Left colon (tissue), 2 donors: ENCODE measurements around the gene POLDIP3. TPM values are rescaled to one million over a fixed set of nuclear protein-coding genes. Genes with fewer than 3 reads are reported as not detected.

Experiments
- ATAC-seq: fragments of 200-7000 bp; cut with Tn5 transposase; one replicate; pipeline ENCODE4 v1.9.1; 2020; ENCODE audit warnings: mild to moderate bottlenecking, moderate library complexity
- DNase-seq, 2 donors: peaks; one replicate each; pipeline ENCODE4 v3.0.0-alpha.2; 2020
- intact Hi-C, 2 donors: fragments of 100-400 bp; cut with DNase I in 1 of 2; cut with micrococcal nuclease in 1 of 2; formaldehyde crosslinking; loops; one replicate each; pipeline versions ENCODE4 v1.11.2 to v1.14.0; 2022; cut with DNase I, micrococcal nuclease
- long read RNA-seq: library from polyadenylated mRNA; unstranded; transcript quantifications from one replicate; pipeline ENCODE4 v2.0.0, GENCODE V29; 2021
- total RNA-seq, 2 donors: library from RNA; stranded (reverse); fragmentation: NEBNext Ultra II Directional; extraction: Animal tissue kit (Norgen Biotek cat#: 25700); gene quantifications; one replicate each; pipeline ENCODE4 v1.2.1, GENCODE V29; 2021
- donor health status: DM: no; HTN: no; CAD: no.
- donor health status: DM: yes; HTN: yes; CAD: no.

POLDIP3 gene, protein sequence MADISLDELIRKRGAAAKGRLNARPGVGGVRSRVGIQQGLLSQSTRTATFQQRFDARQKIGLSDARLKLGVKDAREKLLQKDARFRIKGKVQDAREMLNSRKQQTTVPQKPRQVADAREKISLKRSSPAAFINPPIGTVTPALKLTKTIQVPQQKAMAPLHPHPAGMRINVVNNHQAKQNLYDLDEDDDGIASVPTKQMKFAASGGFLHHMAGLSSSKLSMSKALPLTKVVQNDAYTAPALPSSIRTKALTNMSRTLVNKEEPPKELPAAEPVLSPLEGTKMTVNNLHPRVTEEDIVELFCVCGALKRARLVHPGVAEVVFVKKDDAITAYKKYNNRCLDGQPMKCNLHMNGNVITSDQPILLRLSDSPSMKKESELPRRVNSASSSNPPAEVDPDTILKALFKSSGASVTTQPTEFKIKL
- 10 to 100 TPM; 48.9 to 61.3 TPM for total RNA-seq
- long read RNA-seq, transcript POLDIP3-201 (9 exons, 3,441 nt): major isoform, 39 of 115 reads
- long read RNA-seq, partial matches to known transcripts: 26 of 115 reads
- long read RNA-seq, other reads (novel, unspliced or antisense): 48 of 115 reads

DNA sequence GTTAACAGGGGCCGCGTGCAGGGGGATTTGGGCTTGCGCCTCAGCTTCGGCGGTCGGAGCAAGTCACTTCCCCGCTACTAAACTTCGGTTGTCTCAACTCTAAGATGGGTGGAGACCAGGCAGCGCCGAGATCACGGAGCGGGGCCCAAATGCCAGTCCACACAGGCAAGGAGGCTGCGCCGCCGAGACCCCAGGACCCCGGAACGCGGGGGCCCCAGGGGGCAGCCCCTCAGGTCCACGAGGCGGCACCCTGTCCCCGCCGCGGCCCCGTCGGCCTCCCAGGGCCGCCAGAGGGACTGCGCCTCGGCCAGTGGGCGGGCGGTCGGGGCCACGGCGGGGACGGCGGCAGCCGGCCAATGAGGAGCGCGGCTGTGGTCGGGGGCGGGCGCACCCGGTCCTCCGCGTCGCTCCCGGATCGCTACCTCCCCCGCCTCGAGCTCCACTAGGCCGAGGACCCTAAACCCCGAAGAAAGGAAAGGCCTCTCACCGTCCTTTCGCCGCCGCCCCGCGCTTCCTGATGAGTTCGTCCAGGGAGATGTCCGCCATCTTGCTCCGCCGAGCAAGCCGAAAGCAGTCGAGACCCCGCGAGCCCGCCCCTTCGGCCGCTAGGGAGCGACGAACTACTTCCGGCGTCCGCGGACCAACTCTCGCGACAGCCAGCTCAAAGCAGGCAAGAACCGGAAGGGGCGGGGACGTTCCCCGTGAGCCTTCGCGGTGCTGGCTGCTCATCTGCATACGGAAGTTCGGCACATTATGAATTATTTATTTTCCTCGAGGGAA, at the start of gene POLDIP3:
Gene POLDIP3 (minus strand): TSS at position 572 of the 780 bp plus-strand sequence. CDS start 26 bp downstream, at position 546.
- ATAC-seq: peak; percentile 82
- intact Hi-C loops: no loop called here
- DNase-seq: peak; percentile 99 to 100

DNA sequence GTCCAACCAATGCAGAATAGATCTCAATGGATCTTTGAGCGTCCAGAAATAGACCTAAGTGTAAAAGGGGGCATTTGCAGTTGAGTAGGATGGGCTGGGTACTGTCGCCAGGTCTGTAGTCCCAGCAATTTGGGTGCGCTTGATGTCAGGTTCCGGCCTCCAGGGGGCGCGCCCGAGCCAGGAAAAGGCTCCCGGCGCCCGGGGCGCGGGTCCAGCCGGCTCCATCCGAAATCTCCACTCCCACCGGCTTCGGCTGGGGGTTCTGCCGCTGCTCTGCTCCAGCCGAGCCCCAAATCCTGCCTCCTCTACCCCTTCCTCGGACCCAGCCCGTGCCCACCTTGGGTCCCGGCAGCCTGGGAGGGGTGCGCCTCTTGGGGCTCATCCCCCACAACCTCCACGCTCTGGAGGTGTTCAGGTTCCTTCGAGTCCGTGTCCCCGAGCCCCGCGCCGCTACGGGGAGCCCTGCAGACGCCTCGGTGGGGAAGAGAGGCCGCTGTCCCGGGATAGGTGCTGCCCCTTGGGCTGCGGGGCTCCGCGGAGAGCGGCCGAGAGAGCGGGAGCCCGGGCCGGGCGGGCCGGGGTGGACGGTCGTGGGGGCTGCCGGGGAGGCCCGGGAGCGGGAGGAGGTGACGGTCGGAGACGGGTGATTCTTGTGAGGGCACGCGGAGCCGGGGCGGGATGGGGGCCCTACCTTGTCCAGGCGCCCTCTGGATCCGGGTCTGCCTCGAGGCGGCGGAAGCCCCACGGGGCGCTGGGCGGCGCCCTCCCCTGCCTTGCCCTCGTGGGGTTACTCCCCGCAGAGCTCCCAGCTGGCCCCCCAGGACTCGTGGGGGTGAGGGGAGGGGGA, 47.5 kb upstream of the POLDIP3 start:
- DNase-seq: peak in 1 of 2 donors; percentile 91
- peak; percentile 92 for ATAC-seq
- intact Hi-C loops: no loop called here

DNA sequence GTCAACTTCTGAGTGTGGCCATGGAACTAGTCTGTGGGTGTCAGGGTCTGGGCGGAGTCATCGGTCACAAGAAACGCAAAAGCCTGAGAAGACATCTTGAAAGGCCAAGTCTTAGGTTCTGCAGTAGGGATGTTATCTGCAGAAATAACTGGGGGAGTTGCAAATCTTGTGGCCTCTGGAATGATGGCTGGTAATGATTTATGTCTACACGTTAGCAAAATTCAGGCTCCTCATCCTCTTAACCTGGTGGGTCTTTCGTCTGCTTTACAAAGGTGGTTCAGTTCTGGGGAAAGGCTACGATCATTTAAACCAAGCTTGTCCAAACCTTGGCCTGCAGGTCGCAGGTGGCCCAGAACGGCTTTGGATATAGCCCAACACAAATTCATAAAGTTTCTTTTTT, 41.9 kb upstream of the POLDIP3 start:
- intact Hi-C loops: no loop called here
- ATAC-seq (no peak), DNase-seq (no peak)

DNA sequence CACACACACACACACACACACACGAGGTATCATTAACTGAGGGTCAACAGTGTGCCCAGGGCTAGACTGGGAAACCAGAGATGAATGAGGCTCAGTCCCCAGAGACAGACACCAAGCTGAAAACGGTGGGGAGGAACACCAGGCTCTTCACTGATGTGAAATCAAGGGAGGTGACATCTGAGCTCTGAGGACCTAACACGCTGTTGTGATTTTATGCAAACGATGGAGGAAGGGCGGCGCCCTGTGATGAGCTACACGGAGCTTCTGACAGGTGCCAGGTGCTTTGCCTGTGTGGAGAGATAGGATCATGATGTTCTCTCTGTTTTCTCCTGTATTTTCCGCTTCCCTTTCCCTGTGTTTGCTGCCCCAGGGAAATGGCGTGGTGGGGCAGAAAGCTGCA, 41.0 kb upstream of the POLDIP3 start:
- ATAC-seq: peak; percentile 44
- DNase-seq: peak in 1 of 2 donors; percentile 54
- intact Hi-C loops: no loop called here

DNA sequence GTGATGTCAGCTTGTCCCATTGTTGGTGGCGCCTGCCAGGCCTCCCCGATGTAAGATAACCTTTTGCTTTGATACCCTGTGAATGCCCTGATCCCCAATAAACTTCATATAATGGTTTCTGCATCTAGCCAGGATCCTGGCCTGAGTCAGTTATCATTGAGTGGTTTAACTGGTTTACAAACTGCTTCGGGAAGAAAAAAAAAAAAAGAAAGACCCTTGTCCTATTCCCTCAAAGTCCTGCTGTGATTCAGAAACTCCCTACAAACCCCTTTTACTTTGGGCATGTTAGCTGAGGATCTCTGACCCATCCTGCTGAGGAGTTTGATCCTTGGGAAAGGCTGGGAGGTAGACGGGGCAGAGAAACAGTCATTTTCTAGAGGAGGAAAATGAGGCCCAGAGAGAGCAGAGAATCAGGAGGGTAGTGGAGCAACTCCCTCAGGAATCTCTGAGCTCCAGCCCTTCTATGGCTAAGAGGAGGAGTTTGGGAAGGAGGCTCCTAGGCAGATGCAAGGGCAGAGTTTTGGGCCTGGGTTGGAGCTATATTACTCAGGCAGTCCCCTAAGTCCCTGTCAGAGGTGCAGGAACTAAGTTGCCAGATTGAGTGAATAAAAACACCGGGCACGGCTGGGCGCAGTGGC, 39.9 kb upstream of the POLDIP3 start:
- no peak for ATAC-seq
- intact Hi-C loops: no loop called here

DNA sequence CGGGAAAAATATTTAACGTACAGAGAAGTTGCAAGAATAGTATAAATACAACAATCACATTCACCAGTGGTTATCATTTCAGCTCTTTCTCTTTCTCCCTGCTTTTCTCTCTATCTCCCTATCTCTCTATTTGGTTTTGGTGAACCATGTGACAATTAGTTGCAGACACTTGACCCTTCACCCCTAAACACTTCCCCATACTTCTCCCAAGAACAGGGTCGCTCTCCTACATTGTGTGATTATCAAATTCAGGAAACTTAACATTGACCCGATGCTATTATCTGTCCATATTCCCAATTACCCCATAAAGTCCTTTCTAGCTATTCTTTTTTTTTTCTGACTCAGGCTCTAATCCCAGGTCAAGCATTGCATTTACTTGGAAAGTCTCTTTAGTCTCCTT, 39.3 kb upstream of the POLDIP3 start:
- ATAC-seq: no peak
- intact Hi-C loops: no loop called here
- no peak for DNase-seq

More for the DNA sequence above, 39.9 kb upstream of the POLDIP3 start:
- no peak for DNase-seq

DNA sequence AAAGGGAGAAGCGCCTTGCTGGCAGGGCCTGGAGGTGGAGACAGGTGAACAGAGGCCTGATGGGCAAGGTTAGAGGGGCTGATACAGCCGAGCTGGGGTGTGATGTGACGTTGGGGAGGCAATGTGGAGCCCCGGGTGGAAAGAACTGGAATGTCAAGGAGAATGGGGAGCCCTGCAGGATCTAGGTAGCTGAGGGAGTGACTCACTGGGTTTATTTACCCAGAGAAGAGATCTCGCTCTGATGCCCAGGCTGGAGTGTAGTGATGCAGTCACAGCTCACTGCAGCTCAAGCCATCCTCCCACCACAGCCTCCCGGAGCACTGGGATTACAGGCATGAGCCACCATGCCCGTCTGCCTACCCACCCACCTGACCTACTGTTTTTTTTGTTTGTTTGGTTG, 36.5 kb upstream of the POLDIP3 start:
- intact Hi-C loops: no loop called here
- no peak for ATAC-seq
- DNase-seq: no peak

DNA sequence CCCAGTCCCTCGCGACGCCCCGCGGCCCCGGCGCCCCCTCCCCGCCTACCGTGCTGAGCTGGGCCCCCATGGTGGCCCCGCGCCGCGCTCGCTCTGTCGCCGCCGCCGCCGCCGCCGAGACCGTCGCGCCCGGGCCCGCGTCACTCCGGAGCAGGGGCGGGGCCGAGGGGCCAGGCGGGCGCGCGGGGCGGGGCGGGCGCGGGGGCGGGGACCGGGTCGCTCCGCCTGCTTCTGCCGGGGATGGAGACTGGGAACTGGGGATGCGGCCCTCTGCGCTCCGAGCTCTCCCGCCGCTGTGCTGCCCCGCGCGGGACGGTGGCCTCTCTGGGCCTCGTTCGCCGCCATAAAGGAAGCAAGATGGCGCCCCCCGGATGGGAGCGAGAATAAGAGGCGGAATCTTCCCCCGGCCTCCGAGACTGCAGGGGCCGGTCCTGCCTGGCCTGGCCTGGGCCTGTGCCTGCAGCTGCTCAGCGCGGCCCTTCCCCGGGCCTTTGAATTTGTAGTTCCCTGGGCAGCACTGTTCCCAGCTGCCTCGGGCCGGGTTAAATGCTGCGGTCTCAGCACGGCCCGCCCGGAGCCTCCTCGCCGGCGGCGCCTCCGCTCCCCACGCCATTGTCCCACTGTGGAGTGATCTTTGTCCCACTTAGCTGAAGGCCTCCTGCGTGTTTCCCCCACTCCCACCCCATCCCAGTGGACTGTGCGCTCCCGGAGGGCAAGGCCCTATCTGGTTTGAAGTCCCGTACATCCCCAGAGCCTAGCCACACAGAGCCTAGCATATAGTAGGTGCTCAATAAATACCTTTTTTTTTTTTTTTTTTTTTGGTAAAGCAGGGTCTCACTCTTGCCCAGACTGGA, 34.8 kb upstream of the POLDIP3 start, which contains the start of gene CYB5R3:
Gene CYB5R3 (minus strand): TSS at position 147 of the 854 bp plus-strand sequence. CDS start 77 bp downstream, at position 70.
- peak; percentile 55 for ATAC-seq
- intact Hi-C loops: no loop called here
- peak; percentile 85 to 86 for DNase-seq

DNA sequence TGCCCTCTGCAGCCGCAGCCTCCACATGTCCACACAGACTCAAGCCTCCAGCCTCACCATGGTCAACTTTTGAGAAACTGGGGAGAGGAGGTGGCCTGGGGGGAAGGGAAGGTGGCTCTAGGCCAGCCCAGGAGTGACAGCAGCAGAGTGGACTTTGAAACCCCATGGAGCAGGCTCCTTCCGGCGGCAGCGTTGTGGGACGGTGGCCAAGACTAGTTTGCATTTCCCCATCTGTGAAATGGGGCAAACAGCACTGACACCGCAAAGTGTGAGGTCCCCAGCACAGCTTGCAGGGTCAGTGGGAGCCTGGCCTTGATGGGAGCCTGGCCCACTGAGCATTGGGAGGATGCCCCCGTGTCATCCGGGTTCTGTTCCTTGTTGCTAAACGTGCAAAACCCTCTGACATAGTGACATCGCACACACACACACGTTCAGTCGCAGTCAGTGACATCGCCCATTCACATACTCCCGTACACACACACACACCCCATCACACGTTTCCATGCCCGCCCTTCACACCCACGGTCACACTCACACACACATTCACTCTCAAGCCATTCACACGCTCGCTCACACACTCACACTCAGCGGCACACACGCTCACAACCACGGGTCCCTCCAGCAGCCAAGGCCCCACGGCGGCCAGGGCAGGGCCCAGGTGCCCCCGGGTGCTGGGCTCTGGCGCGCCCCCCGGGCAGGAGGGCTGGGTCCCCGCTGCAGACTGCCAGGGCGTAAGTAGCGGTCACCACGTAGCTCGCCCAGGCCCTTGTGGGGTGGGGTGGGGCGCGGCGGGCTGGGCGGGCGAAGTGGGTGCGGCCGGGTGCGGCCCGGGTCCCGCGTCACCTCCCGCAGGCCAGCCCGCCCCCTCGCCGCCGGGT, 33.9 kb upstream of the POLDIP3 start:
- ATAC-seq: peak; percentile 72
- intact Hi-C loops: no loop called here
- DNase-seq: peak; percentile 89 to 91

DNA sequence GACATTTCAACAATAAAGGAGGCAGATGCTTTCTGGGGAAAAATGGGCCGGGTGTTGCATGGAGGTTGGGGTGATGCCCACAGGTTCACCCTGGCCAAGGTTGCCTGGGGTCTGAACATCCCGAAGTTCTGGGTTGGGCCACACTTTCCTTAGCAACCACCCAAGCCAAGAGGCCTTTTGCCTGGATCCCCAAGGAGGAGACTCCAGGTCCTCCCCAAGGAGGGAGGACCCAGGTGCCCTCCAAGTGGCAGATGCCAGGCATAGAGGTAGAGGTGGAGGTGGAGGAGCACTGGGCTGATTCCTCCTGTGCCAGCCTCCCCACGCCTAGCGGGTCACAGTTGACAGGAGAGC, 33.3 kb upstream of the POLDIP3 start:
- intact Hi-C loops: no loop called here
- ATAC-seq: no peak
- DNase-seq: no peak

DNA sequence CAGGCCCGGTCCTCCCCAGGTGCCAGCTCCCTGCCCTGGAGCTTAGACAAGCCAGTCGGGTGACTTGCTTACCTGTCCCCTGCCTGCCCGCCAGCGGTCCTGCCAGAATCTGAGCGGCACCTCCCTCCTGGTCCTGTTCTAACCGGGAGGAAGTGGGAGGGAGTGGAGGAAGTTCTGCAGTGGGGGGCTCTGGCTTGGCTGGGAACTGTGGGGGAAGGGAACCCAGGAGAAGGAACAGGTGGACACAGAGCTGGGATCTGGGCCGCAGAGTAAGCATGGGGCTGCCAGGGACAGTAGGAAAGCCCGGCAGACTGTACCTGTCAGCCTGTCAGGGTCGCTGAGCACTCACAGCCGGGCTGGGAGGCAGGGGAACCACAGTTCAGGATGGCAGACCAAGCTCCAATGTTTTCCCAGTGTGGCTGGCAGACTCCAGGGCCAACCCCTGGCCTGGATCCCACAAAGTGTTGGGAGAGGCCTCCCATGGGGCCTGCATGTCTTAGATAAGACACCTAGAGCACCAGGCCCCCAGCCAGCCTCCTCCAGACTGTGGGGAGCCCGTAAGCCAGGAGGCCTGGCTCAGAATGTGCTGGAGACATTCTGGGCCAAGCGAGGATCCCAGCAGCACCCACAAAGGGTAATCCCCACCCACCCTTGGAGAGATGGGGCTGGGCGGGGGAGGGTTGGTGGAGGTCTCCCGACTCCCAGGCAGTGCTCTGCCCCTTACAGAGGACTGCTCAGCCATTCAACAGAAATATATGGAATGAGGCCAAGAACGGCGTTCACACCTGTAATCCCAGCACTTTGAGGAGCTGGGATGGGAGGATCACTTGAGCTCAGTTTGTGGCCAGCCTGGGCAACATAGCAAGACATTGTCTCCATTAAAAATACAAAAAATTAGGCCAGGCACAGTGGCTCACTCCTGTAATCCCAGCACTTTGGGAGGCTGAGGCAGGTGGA, 32.2 kb upstream of the POLDIP3 start:
- intact Hi-C loops: no loop called here
- ATAC-seq (peak; percentile 15), DNase-seq (peak; percentile 57 to 73)

DNA sequence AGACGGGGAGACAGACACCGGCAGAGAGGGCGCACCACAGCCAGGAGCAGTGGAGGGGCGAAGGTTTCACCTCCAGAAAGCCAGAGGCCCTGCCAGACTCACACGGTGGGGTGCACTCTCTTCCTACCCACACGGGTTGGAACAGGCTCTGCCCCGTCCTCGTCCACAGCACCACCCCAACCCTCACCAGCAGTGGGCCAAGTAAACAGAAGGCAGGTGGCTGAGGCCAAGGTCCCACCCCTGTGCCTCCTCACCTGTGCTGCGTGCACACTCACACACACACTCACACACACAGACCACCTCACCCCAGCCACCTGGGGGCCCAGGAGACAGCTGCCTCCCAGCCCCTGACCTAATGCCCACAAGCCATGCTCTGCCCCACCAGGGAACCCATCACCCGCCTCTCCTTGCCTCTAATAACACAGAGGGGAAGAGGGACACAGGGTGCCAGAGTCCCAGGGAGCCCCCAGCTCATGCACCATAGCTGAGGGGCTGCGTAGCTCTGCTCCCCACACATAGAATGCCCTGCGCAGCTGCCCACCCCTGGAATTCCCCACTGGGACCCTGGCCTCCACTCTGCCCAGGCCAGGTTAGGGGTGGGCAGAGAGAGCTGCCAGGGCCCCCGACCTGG, 31.4 kb upstream of the POLDIP3 start:
- ATAC-seq (peak; percentile 37), DNase-seq (peak; percentile 67 to 74)
- intact Hi-C loops: no loop called here

DNA sequence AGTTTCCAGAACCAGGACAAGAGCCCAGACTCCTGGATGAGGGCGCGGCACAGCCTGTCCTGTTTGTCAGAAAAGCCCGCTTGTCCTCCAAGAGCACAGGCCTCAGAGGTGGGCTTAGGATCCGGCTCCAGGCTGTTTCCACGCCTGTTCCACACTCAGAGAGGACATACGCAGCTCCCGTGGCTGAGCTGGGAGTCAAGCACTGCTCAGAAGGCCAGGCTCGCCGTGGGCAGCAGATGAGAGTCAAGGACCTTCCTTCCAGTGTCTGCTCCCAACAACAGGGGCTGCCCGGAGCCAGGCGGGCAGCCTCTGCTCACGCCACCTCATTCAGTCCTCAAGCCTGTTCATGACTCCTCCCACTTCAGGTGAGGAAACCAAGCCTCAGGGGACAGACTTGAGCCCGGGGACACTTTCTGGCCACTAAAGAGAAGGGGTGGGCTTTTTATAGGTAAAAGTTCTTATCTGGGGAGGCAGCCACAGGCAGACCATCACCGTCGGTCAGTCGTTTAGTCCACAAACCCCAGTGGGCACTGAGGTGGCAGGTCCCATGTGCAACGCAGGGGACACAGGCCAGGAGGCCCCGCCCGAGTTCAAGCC, 30.8 kb upstream of the POLDIP3 start:
- ATAC-seq (no peak), DNase-seq (peak in 1 of 2 donors; percentile 30)
- intact Hi-C loops: no loop called here
